GM19397 (cell line): Measurements from ENCODE around the gene LPGAT1.
"Not testable (repeated sequence)": the region's sequence is repeated elsewhere in the genome, so short reads cannot be mapped to it uniquely, and the experiment has no call there.

Source experiments
- ATAC-seq: cut with Tn5 transposase; IDR thresholded peaks from one replicate; pipeline ENCODE4 v1.9.1; 2021; ENCODE audit warnings: mild to moderate bottlenecking, moderate library complexity; ENCODE audit not compliant: unreplicated experiment

Gene LPGAT1

GRCh38 chr1:211830328-211831142 lies at the start of gene LPGAT1:
TSS of gene LPGAT1 (minus strand) at chr1:211830763. CDS start at chr1:211829296, 1,467 bp downstream.
- peak; percentile 78 for ATAC-seq

GRCh38 chr1:211879475-211879874 lies 48.9 kb upstream of the LPGAT1 start:
- ATAC-seq: no peak

GRCh38 chr1:211876851-211877590 lies 46.5 kb upstream of the LPGAT1 start:
- no peak for ATAC-seq

- ATAC-seq: no peak
Measured at GRCh38 chr1:211875541-211875940, 45.0 kb upstream of the LPGAT1 start.

GRCh38 chr1:211874521-211875347 lies 44.2 kb upstream of the LPGAT1 start:
- ATAC-seq: no peak

GRCh38 chr1:211873731-211874130 lies 43.2 kb upstream of the LPGAT1 start:
- ATAC-seq: not testable (repeated sequence)

GRCh38 chr1:211870156-211870555 lies 39.6 kb upstream of the LPGAT1 start:
- no peak for ATAC-seq

GRCh38 chr1:211865180-211865579 lies 34.6 kb upstream of the LPGAT1 start:
- no peak for ATAC-seq

- no peak for ATAC-seq
Measured at GRCh38 chr1:211859405-211859804, 28.8 kb upstream of the LPGAT1 start.

- ATAC-seq: no peak
Measured at GRCh38 chr1:211851174-211851573, 20.6 kb upstream of the LPGAT1 start.

- ATAC-seq: no peak
Measured at GRCh38 chr1:211843507-211844298, 13.1 kb upstream of the LPGAT1 start.

- ATAC-seq: no peak
Measured at GRCh38 chr1:211843018-211843417, 12.5 kb upstream of the LPGAT1 start.

- no peak for ATAC-seq
Measured at GRCh38 chr1:211842518-211842917, 12.0 kb upstream of the LPGAT1 start.

GRCh38 chr1:211839106-211839505 lies 8.5 kb upstream of the LPGAT1 start:
- no peak for ATAC-seq

GRCh38 chr1:211833174-211833820 lies 2.7 kb upstream of the LPGAT1 start:
- ATAC-seq: no peak

GRCh38 chr1:211832661-211833060 lies 2.1 kb upstream of the LPGAT1 start:
- ATAC-seq: no peak

- ATAC-seq: no peak
Measured at GRCh38 chr1:211831558-211832323, 1.2 kb upstream of the LPGAT1 start.

- ATAC-seq: peak; percentile 24
Measured at GRCh38 chr1:211830055-211830327, 572 bp downstream of the LPGAT1 start.

- ATAC-seq: no peak
Measured at GRCh38 chr1:211829343-211830054, 1.1 kb downstream of the LPGAT1 start.
